Chondrocyte (in vitro differentiated cells): ENCODE measurements around the gene EHHADH. TPM values are rescaled to one million over a fixed set of nuclear protein-coding genes. Genes with fewer than 3 reads are reported as not detected.
"Not testable (repeated sequence)": the region's sequence is repeated elsewhere in the genome, so short reads cannot be mapped to it uniquely, and the experiment has no call there.

Experiments
- DNase-seq: peaks from one replicate; pipeline ENCODE4 v3.0.0; 2021; ENCODE audit warnings: mixed read lengths, low spot score
- H3K27ac Mint-ChIP-seq: one replicate; pipeline ENCODE4 v1.8.0; 2021; ENCODE audit warnings: mild to moderate bottlenecking, moderate library complexity, mixed read lengths; ENCODE audit not compliant: unreplicated experiment
- H3K27me3 Mint-ChIP-seq: 2 replicates; pipeline ENCODE4 v1.8.0; 2021; ENCODE audit warnings: low read depth, mixed read lengths
- H3K36me3 Mint-ChIP-seq: 2 replicates; pipeline ENCODE4 v1.8.0; 2021; ENCODE audit warnings: low read depth, mixed read lengths
- H3K4me1 Mint-ChIP-seq: 2 replicates; pipeline ENCODE4 v1.8.0; 2021; ENCODE audit warnings: low read depth, mild to moderate bottlenecking, mixed read lengths
- H3K4me3 Mint-ChIP-seq: one replicate; pipeline ENCODE4 v1.8.0; 2021; ENCODE audit warnings: mild to moderate bottlenecking, moderate library complexity, mixed read lengths; ENCODE audit not compliant: unreplicated experiment
- H3K9me3 Mint-ChIP-seq: 2 replicates; pipeline ENCODE4 v1.8.0; 2021; ENCODE audit warnings: low read depth, mixed read lengths
- total RNA-seq: library from RNA; stranded (reverse); gene quantifications from 3 replicates; pipeline ENCODE4 v1.2.1, GENCODE V29; 2021
- TF ChIP-seq, protein P1 (sequence below): fragments of 200-600 bp; sonication (generic); IDR thresholded peaks from 2 replicates; pipeline ENCODE4 v1.5.0; 2021; ENCODE audit warnings: antibody characterized with exemption, mild to moderate bottlenecking, moderate library complexity

EHHADH gene
- total RNA-seq, 1 donor from 2014 or later = 3.5 TPM

DNA sequence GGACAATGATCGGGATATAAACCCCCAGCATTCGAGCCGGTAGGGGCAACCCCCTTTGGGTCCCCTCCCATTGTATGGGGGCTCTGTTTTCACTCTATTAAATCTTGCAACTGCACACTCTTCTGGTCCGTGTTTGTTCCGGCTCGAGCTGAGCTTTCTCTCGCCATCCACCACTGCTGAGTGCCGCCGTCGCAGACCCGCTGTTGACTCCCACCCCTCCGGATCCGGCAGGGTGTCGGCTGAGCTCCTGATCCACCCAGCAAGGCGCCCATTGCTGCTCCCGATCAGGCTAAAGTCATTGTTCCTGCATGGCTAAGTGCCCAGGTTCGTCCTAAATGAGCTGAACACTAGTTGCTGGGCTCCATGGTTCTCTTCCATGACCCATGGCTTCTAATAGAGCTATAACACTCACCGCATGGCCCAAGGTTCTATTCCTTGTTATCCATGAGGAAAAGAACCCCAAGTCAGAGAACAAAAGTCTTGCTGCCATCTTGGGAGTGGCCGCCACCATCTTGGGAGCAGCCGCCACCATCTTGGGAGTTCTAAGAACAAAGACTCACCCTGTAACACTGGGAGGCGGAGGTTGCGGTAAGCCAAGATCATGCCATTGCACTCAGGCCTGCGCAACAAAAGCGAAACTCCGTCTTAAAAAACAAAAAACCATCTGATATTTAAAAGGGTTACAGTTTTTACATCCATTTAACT is 11.2 kb upstream of the EHHADH start:
- H3K4me3 Mint-ChIP-seq = no peak overlapping the region
- TF ChIP-seq, protein P1, sequence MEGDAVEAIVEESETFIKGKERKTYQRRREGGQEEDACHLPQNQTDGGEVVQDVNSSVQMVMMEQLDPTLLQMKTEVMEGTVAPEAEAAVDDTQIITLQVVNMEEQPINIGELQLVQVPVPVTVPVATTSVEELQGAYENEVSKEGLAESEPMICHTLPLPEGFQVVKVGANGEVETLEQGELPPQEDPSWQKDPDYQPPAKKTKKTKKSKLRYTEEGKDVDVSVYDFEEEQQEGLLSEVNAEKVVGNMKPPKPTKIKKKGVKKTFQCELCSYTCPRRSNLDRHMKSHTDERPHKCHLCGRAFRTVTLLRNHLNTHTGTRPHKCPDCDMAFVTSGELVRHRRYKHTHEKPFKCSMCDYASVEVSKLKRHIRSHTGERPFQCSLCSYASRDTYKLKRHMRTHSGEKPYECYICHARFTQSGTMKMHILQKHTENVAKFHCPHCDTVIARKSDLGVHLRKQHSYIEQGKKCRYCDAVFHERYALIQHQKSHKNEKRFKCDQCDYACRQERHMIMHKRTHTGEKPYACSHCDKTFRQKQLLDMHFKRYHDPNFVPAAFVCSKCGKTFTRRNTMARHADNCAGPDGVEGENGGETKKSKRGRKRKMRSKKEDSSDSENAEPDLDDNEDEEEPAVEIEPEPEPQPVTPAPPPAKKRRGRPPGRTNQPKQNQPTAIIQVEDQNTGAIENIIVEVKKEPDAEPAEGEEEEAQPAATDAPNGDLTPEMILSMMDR = no peak
- H3K36me3 Mint-ChIP-seq = no peaks in the 10 kb centered on the region
- no peaks in the 10 kb centered on the region for H3K4me1 Mint-ChIP-seq
- H3K27me3 Mint-ChIP-seq = peaks cover 11% of the 10 kb centered on the region
- H3K27ac Mint-ChIP-seq = no peak overlapping the region
- no peaks in the 10 kb centered on the region for H3K9me3 Mint-ChIP-seq
- no peak for DNase-seq

DNA sequence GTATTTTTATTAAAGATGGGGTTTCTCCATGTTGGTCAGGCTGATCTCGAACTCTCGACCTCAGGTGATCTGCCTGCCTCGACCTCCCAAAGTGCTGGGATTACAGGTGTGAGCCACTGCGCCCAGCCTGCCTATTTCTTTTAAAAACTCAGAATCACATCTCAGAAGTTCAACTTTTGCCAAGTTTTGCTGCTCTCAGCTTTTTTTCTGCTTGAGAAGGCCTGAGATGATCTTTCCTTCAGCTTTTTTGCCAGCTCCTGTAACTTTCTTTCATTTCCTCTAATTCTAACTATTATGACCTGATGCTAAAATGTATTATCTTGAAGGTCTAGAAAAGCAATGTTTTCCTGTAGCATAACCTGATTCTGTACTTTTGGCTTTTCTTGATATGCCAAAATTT is 9.6 kb upstream of the EHHADH start:
- Mint-ChIP-seq H3K4me3 (no peak overlapping the region), H3K27me3 (peaks cover 7% of the 10 kb centered on the region), H3K9me3 (no peaks in the 10 kb centered on the region), H3K27ac (no peak overlapping the region), H3K4me1 (no peaks in the 10 kb centered on the region), H3K36me3 (no peaks in the 10 kb centered on the region)
- TF ChIP-seq, protein P1 = no peak
- no peak for DNase-seq

DNA sequence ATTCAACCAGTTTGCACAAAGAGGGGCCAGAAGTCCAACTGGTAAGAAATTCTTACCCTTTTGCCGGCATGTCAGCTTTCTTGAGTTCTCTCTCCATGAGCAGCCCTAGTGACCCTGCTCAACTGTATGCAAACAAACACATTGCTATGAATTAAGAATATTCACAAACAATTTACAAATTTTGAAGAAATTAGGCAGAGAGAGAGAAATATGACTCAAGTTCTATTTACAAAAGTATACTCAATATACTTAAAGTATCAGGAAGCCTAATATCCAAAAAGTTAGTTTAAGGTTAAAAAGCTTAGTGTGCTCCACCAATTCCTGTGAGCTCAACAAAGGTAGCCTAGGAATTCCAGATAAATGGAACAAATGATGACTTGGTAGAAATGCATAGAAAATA is 3.5 kb upstream of the EHHADH start:
- TF ChIP-seq, protein P1 = no peak
- Mint-ChIP-seq H3K4me1 (no peaks in the 10 kb centered on the region), H3K9me3 (peaks cover 8% of the 10 kb centered on the region), H3K36me3 (peaks cover 2% of the 10 kb centered on the region), H3K4me3 (no peak overlapping the region), H3K27me3 (no peaks in the 10 kb centered on the region), H3K27ac (no peak overlapping the region)
- no peak for DNase-seq

DNA sequence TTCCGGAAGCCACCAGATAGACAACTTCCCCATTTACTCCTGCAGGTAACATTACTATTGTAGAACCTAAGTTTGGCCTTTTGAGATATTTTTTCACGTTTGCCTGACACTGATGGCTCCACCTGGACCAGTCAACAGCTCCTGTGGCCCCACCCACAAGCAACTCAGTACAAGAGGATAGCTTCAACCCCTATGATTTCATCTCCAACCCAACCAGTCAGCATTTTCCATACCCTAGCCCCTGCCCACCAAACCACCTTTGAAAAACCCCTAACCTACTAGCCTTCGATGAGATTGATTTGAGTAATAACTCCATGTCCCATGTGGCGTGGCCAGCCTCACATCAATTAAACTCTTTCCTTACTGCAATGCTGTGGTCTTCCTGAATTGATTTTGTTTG is 950 bp upstream of the EHHADH start:
- peaks cover 8% of the 10 kb centered on the region for H3K9me3 Mint-ChIP-seq
- no peaks in the 10 kb centered on the region for H3K27me3 Mint-ChIP-seq
- no peak overlapping the region for H3K27ac Mint-ChIP-seq
- H3K36me3 Mint-ChIP-seq = peaks cover 2% of the 10 kb centered on the region
- no peak for DNase-seq
- H3K4me3 Mint-ChIP-seq = no peak overlapping the region
- H3K4me1 Mint-ChIP-seq = peaks cover 8% of the 10 kb centered on the region
- TF ChIP-seq, protein P1 = no peak

DNA sequence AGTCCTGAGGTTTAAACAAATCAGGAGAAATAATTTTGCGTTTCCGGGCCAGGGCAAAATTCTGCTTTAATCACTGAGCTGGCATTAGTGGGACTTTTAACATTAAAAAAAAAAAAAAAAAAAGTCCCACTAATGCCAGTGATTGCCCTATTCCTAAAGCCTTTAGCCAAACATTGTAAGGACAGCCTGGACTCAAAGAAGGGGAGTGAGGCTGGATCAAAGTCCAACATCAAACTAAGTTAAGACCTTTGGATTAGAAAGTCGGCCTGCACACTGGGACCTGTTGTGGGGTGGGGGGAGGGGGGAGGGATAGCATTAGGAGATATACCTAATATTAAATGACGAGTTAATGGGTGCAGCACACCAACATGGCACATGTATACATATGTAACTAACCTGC is 716 bp downstream of the EHHADH start:
- not testable (repeated sequence) for H3K27me3 Mint-ChIP-seq, DNase-seq, H3K4me1 Mint-ChIP-seq, H3K9me3 Mint-ChIP-seq, H3K36me3 Mint-ChIP-seq, H3K4me3 Mint-ChIP-seq, H3K27ac Mint-ChIP-seq

DNA sequence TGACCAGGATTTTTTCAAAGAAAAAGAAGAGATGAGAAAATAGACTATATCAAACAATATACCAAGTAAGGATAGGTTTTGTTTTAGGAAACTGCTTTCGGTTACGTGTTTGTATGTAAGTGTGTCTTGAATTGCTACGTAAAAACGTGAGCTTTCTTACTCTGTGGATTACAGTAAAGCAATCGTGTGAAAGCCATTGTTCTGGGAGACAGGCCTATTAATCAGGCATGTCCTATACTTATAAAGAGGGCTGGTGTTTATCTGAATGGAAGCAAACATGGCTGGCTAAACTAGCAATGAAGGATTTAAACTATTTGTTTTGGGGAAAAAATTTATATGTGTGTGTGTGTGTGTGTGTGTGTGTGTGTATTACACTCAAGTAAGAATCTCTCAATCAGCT is 2.6 kb downstream of the EHHADH start:
- Mint-ChIP-seq H3K4me1 (peaks cover 8% of the 10 kb centered on the region), H3K4me3 (no peak overlapping the region), H3K36me3 (peaks cover 4% of the 10 kb centered on the region), H3K27ac (no peak overlapping the region), H3K27me3 (peaks cover 2% of the 10 kb centered on the region), H3K9me3 (no peaks in the 10 kb centered on the region)
- no peak for DNase-seq
- TF ChIP-seq, protein P1 = no peak
